ENCODE data around the gene DSCAM. TPM values are rescaled to one million over a fixed set of nuclear protein-coding genes. Genes with fewer than 3 reads are reported as not detected.

The DSCAM gene
- total RNA-seq, 2 donors from 2014 or later, result 18.5 to 25.5 TPM

DNA sequence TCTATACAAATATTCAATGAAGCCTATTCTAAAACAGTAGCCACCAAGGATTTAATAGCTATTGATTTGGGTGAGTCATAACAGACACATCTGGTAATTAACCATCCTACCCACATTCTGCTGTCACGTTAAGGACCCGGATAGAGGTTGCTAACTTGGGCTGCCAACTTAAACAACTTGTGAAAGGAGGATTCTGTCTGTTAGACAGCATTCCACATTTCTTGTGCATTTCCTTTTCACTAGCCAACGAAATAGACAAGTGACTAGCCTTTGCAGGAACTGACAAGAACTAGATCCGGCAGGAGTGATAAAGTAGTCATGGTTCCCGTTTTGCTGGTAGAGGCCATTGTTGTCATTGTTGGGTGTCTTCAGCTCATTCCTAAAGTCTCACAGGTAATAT is 9.5 kb downstream of the DSCAM start:
- H3K4me1 Mint-ChIP-seq, result peaks cover 11% of the 10 kb centered on the region
- no peak overlapping the region for H3K9ac ChIP-seq (ENCODE audit: extremely low read depth, low read length, poor library complexity, severe bottlenecking)
- DNase-seq, result no peak
- H3K9me3 ChIP-seq (ENCODE audit: control insufficient read depth, low read length), result no peaks in the 10 kb centered on the region
- H3K4me1 ChIP-seq (ENCODE audit: control insufficient read depth, insufficient read depth, low read length), result no peaks in the 10 kb centered on the region
- H3K27me3 ChIP-seq (ENCODE audit: control insufficient read depth, insufficient read depth, low read length, poor library complexity, severe bottlenecking), result peaks cover 15% of the 10 kb centered on the region
- TF ChIP-seq CTCF (conservative IDR thresholded peaks at IDR 0.05), result no peak
- H3K27ac Mint-ChIP-seq, result no peak overlapping the region
- H3K36me3 Mint-ChIP-seq (ENCODE audit: low read depth), result no peaks in the 10 kb centered on the region
- 92 to 96% methylated on average over 5 of the region's 5 CpGs for WGBS, 2 experiments (ENCODE audit: insufficient coverage in 1 of 2, insufficient read length in 1 of 2)
- no peak overlapping the region for H3K4me3 ChIP-seq (ENCODE audit: low read length)
- H3K4me3 Mint-ChIP-seq, result no peak overlapping the region
- peaks cover 26% of the 10 kb centered on the region for H3K27me3 Mint-ChIP-seq (ENCODE audit: insufficient read depth)
- no peaks in the 10 kb centered on the region for H3K9me3 Mint-ChIP-seq
- no peak overlapping the region for H3K27ac ChIP-seq (ENCODE audit: low read depth, low read length)
- H3K36me3 ChIP-seq (ENCODE audit: control insufficient read depth, insufficient read depth, low read length), result no peaks in the 10 kb centered on the region

DNA sequence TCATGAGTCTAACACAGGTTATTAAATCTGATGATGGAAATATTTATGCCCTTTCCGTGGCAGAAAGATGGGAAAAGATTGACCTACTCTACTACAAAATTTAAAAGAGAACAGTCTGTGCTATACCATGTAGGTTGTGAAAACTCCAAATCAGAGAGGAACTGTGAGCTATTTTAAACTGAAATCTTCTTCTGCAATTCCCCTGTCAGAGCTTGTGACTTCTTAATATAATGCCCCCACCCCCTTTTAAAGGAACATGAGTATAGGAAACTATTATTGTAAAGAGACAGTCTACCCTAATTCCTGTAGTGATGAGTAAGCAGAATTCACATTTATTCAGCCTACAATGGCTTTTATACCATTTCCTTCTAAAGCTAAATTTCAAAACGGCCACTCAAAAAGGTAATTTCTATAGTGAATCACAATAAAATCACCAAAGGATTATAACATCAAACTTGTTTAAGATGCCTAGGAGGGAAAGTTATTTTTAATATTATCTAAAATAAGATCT is 11.7 kb downstream of the DSCAM start:
- Histone ChIP-seq H3K27me3 (ENCODE audit: control insufficient read depth, insufficient read depth, low read length, poor library complexity, severe bottlenecking) (peaks cover 3% of the 10 kb centered on the region), H3K27ac (ENCODE audit: low read depth, low read length) (no peak overlapping the region), H3K9me3 (ENCODE audit: control insufficient read depth, low read length) (no peaks in the 10 kb centered on the region), H3K4me3 (ENCODE audit: low read length) (no peak overlapping the region), H3K36me3 (ENCODE audit: control insufficient read depth, insufficient read depth, low read length) (no peaks in the 10 kb centered on the region), H3K4me1 (ENCODE audit: control insufficient read depth, insufficient read depth, low read length) (no peaks in the 10 kb centered on the region), H3K9ac (ENCODE audit: extremely low read depth, low read length, poor library complexity, severe bottlenecking) (no peak overlapping the region)
- H3K36me3 Mint-ChIP-seq (ENCODE audit: low read depth), result no peaks in the 10 kb centered on the region
- no peak for TF ChIP-seq CTCF (conservative IDR thresholded peaks at IDR 0.05)
- peaks cover 8% of the 10 kb centered on the region for H3K27me3 Mint-ChIP-seq (ENCODE audit: insufficient read depth)
- H3K4me1 Mint-ChIP-seq, result peaks cover 7% of the 10 kb centered on the region
- no peak for DNase-seq
- no peak overlapping the region for H3K4me3 Mint-ChIP-seq
- no peak overlapping the region for H3K27ac Mint-ChIP-seq
- 78 to 100% methylated on average over 1 of the region's 2 CpGs for WGBS, 2 experiments (ENCODE audit: insufficient coverage in 1 of 2, insufficient read length in 1 of 2)
- no peaks in the 10 kb centered on the region for H3K9me3 Mint-ChIP-seq

DNA sequence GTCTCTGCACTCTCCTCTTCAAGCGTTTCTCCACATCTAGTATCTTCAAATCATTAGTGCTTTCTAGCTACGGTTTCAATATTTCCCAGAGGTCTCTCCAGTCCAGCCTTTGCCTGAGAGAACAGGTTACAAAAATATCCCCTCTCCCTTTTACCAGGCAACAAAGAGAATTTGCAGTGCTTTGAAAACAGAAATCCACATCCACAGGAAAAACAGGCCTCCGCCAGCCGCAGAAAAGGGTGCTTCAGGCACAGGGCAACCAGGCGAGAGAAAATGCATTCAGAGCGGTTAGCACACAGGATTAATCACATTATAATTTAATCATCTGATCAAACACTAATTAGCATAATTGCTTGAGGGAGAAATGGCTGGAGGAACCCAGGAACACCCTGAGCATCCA is 13.8 kb downstream of the DSCAM start:
- no peaks in the 10 kb centered on the region for H3K36me3 ChIP-seq (ENCODE audit: control insufficient read depth, insufficient read depth, low read length)
- no peak for DNase-seq
- Mint-ChIP-seq H3K4me3 (no peak overlapping the region), H3K27me3 (ENCODE audit: insufficient read depth) (no peaks in the 10 kb centered on the region), H3K36me3 (ENCODE audit: low read depth) (no peaks in the 10 kb centered on the region), H3K27ac (no peak overlapping the region), H3K4me1 (peaks cover 7% of the 10 kb centered on the region), H3K9me3 (no peaks in the 10 kb centered on the region)
- no peak overlapping the region for H3K4me3 ChIP-seq (ENCODE audit: low read length)
- no peak for TF ChIP-seq CTCF (conservative IDR thresholded peaks at IDR 0.05)
- no peaks in the 10 kb centered on the region for H3K27me3 ChIP-seq (ENCODE audit: control insufficient read depth, insufficient read depth, low read length, poor library complexity, severe bottlenecking)
- no peaks in the 10 kb centered on the region for H3K9me3 ChIP-seq (ENCODE audit: control insufficient read depth, low read length)
- H3K9ac ChIP-seq (ENCODE audit: extremely low read depth, low read length, poor library complexity, severe bottlenecking), result no peak overlapping the region
- no peak overlapping the region for H3K27ac ChIP-seq (ENCODE audit: low read depth, low read length)
- no peaks in the 10 kb centered on the region for H3K4me1 ChIP-seq (ENCODE audit: control insufficient read depth, insufficient read depth, low read length)
- WGBS, 2 experiments (ENCODE audit: insufficient coverage in 1 of 2, insufficient read length in 1 of 2), result 80 to 90% methylated on average over 2 to 6 of the region's 6 CpGs

Data from endodermal cell (in vitro differentiated cells).